ENCODE data around the gene RNGTT. TPM values are rescaled to one million over a fixed set of nuclear protein-coding genes. Genes with fewer than 3 reads are reported as not detected.

The RNGTT gene
- total and polyA plus RNA-seq, 7 donors = 3.9 to 8.8 (median 7.9) TPM

DNA sequence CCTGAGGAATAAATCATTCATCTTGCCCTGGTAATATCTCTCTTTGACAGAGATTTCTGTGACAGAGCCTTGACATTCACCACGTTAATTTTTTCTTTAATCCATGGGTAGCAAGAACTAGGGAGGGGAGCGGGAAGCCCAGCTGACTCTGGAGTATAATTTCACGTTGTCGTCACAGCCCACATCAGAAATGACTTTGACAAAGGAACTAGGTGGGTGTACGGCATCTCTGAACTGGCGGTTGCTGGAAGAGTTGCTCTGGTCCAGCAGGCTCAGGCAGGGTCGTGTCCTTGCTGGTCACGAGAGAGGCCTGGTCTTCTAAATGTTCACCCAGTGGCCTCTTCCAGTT, 400.2 kb downstream of the RNGTT start:
- intact Hi-C loops (cut with DNase I) = no loop called here
- DNase-seq (no peak), ATAC-seq (no peak)
- Histone ChIP-seq H3K4me1 (no peaks in the 10 kb centered on the region), H3K27ac (no peak overlapping the region), H3K4me3 (no peak overlapping the region), H3K27me3 (ENCODE audit: insufficient read depth in 3 of 3, low read length in 2 of 3) (no peaks in the 10 kb centered on the region), H3K36me3 (ENCODE audit: insufficient read depth in 1 of 2, low read depth in 1 of 2) (no peaks in the 10 kb centered on the region), H3K9me3 (no peaks in the 10 kb centered on the region)
- TF ChIP-seq CTCF (IDR thresholded peaks at IDR 0.05) = no peak
- WGBS, 3 donors = 82 to 89% (median 85%) methylated on average over 8 of the region's 8 CpGs

DNA sequence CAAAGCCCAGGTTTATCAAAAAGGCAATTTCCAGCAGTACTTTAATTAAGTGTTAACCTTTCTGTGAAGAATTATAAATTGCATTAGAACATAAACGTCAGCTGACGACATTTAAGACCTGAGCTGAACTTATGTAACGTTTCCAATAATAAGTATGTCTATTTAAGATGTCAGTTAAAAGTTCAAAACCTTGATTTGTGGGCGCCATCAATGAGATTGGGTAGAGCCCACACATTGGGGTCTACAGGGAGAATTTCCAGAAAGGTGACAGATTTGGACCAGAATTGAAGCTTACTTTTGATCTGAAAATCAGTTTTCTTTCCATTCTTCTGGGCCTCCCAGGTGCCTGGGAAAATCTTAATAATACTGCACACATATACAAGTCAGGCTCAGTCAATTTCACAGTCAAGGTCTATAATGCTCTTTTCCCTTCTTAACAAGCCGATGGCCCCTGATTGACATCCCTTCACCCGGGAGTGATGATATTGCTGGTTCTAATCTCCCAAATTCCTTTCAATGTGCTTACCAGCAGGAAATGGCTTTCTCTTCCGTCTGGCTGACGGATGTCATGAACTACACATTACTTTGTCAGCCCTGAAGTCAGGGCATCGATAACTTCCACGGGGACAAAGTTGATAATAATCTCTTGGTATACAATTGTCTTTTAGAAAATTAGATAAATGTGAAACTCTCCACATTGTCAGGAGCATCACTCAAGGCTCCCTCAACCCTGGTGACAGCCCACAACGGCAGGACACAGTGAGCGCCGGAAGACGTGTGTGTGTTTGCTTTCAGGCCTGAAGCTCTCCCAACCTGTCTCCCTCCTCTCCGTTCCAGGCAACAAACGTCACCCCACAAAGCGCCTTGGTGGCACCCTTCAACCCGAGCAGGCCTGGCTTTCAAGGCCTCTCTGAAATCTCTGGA, 400.8 kb downstream of the RNGTT start:
- Histone ChIP-seq H3K36me3 (ENCODE audit: insufficient read depth in 1 of 2, low read depth in 1 of 2) (no peaks in the 10 kb centered on the region), H3K4me3 (no peak overlapping the region), H3K4me1 (no peaks in the 10 kb centered on the region), H3K27me3 (ENCODE audit: insufficient read depth in 3 of 3, low read length in 2 of 3) (no peaks in the 10 kb centered on the region), H3K27ac (no peak overlapping the region), H3K9me3 (no peaks in the 10 kb centered on the region)
- 77 to 79% (median 78%) methylated on average over 18 of the region's 18 CpGs for WGBS, 3 donors
- no peak for ATAC-seq
- no peak for DNase-seq
- intact Hi-C loops (cut with DNase I) = no loop called here
- no peak for TF ChIP-seq CTCF (IDR thresholded peaks at IDR 0.05)

DNA sequence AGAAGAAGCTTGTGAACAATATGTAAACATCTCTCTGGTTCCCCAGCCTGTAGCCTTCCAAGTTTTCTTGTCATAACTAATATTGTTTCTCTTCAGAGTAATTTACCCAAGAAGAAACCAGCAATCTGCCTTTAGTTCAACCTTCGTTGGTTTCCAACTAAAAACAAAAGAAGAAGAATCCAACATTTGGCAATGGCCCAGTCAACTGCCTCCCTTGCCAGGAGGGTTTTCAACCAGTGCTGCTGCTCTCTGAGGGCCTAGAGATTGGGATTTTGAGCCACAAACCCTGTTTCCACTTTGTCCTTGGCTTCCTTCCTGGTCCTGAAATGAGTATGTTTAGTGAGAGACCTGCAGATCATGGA, 401.5 kb downstream of the RNGTT start:
- H3K27me3 ChIP-seq (ENCODE audit: insufficient read depth in 3 of 3, low read length in 2 of 3) = no peaks in the 10 kb centered on the region
- H3K4me3 ChIP-seq = no peak overlapping the region
- H3K27ac ChIP-seq = no peak overlapping the region
- no peak for ATAC-seq
- TF ChIP-seq CTCF (IDR thresholded peaks at IDR 0.05) = no peak
- no peak for DNase-seq
- WGBS, 3 donors = 12 to 28% (median 20%) methylated on average over 1 of the region's 1 CpG
- H3K9me3 ChIP-seq = no peaks in the 10 kb centered on the region
- H3K4me1 ChIP-seq = no peaks in the 10 kb centered on the region
- intact Hi-C loops (cut with DNase I) = no loop called here
- no peaks in the 10 kb centered on the region for H3K36me3 ChIP-seq (ENCODE audit: insufficient read depth in 1 of 2, low read depth in 1 of 2)

GRCh38 chr6:88561034-88561953, 402.1 kb downstream of the RNGTT start:
- Histone ChIP-seq H3K9me3 (no peaks in the 10 kb centered on the region), H3K27me3 (ENCODE audit: insufficient read depth in 3 of 3, low read length in 2 of 3) (no peaks in the 10 kb centered on the region), H3K36me3 (ENCODE audit: insufficient read depth in 1 of 2, low read depth in 1 of 2) (no peaks in the 10 kb centered on the region), H3K4me3 (no peak overlapping the region), H3K4me1 (no peaks in the 10 kb centered on the region), H3K27ac (no peak overlapping the region)
- ATAC-seq (no peak), DNase-seq (no peak)
- WGBS, 3 donors = 34 to 40% (median 39%) methylated on average over 10 of the region's 10 CpGs
- intact Hi-C loops (cut with DNase I) = no loop called here
- TF ChIP-seq CTCF (IDR thresholded peaks at IDR 0.05) = no peak

Other genes starting within 250 kb of the RNGTT start
- 100 to 1,000 TPM; 236 to 552 (median 436) TPM for gene PNRC1, start 117.1 kb upstream of the RNGTT start, total RNA-seq
- 100 to 1,000 TPM in 2 of 3 donors, 10 to 100 TPM in 1; 74.3 to 285 (median 156) TPM for gene PNRC1, start 117.1 kb upstream of the RNGTT start, polyA plus RNA-seq
- under 1 TPM; 0.21 to 0.71 (median 0.24) TPM for gene SRSF12, start 154.5 kb upstream of the RNGTT start, total RNA-seq
- under 1 TPM; 0.09 to 0.29 (median 0.13) TPM for gene SRSF12, start 154.5 kb upstream of the RNGTT start, polyA plus RNA-seq
- 10 to 100 TPM; 13.1 to 56.2 (median 25.0) TPM for gene PM20D2, start 182.4 kb upstream of the RNGTT start, total RNA-seq
- 10 to 100 TPM in 1 of 3 donors, 1 to 10 TPM in 2; 2.7 to 24.2 (median 7.0) TPM for gene PM20D2, start 182.4 kb upstream of the RNGTT start, polyA plus RNA-seq